Testis (tissue), 2 donors: ENCODE results near the gene ZNF486.

Experiments used
- POLR2A ChIP-seq: fragments of 450-650 bp; IDR thresholded peaks from one replicate; pipeline ENCODE4 v1.6.1; 2017; ENCODE audit warnings: antibody characterized with exemption, mild to moderate bottlenecking, moderate library complexity
- TF ChIP-seq, protein P1 (sequence below), 3 experiments: fragments of 450-650 bp in 2 of 3; fragments of 200-600 bp in 1 of 3; sonication (generic) in 1 of 3; IDR thresholded peaks; one replicate each; pipeline ENCODE4 v1.5.1; 2016 to 2019; ENCODE audit warnings: antibody characterized with exemption in 3 of 3, mild to moderate bottlenecking in 2 of 3, moderate library complexity in 1 of 3

DNA sequence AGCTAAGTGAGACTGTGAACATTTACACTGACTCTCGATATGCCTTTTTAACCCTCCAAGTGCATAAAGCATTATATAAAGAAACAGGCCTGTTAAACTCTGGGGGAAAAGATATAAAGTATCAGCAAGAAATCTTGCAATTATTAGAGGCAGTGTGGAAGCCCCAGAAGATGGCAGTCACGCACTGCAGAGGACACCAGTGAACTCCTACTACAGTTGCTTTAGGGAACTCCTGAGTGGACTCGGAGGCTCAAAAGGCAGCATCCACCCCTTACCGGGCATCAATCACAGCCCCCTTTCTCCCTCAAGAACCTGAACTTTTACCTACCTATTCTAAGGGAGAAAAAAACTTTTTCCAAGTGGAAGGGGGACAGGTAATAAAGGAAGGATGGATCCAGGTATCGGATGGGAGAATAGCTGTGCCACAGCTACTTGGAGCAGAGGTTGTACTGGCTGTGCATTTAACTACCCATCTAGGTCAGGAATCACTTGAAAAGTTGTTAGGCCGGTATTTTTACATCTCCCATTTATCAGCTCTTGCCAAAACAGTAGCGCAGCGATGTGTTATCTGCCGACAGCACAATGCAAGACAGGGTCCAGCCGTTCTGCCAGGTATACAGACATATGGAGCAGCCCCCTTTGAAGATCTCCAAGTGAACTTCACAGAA is 80.1 kb downstream of the ZNF486 start:
- TF ChIP-seq, protein P1, sequence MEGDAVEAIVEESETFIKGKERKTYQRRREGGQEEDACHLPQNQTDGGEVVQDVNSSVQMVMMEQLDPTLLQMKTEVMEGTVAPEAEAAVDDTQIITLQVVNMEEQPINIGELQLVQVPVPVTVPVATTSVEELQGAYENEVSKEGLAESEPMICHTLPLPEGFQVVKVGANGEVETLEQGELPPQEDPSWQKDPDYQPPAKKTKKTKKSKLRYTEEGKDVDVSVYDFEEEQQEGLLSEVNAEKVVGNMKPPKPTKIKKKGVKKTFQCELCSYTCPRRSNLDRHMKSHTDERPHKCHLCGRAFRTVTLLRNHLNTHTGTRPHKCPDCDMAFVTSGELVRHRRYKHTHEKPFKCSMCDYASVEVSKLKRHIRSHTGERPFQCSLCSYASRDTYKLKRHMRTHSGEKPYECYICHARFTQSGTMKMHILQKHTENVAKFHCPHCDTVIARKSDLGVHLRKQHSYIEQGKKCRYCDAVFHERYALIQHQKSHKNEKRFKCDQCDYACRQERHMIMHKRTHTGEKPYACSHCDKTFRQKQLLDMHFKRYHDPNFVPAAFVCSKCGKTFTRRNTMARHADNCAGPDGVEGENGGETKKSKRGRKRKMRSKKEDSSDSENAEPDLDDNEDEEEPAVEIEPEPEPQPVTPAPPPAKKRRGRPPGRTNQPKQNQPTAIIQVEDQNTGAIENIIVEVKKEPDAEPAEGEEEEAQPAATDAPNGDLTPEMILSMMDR (IDR thresholded peaks at IDR 0.05) = peak in 1 of 3 experiments; percentile 52
- no peak for TF ChIP-seq POLR2A
